GM19372 (cell line): Measurements from ENCODE around the gene BRINP1.

Source experiments
- ATAC-seq: cut with Tn5 transposase; IDR thresholded peaks from one replicate; pipeline ENCODE4 v1.9.1; 2021; ENCODE audit warnings: mild to moderate bottlenecking, low read depth, moderate library complexity; ENCODE audit not compliant: unreplicated experiment

The BRINP1 gene

GRCh38 chr9:119154527-119154926 is 214.7 kb downstream of the BRINP1 start:
- ATAC-seq = no peak

GRCh38 chr9:119153402-119153801 is 215.8 kb downstream of the BRINP1 start:
- no peak for ATAC-seq

- no peak for ATAC-seq
These were observed 220.4 kb downstream of the BRINP1 start for GRCh38 chr9:119148855-119149254.

GRCh38 chr9:119137479-119137878 is 231.8 kb downstream of the BRINP1 start:
- no peak for ATAC-seq

GRCh38 chr9:119126040-119126439 is 243.2 kb downstream of the BRINP1 start:
- ATAC-seq = no peak

GRCh38 chr9:119121899-119122298 is 247.3 kb downstream of the BRINP1 start:
- no peak for ATAC-seq

GRCh38 chr9:119117409-119117808 is 251.8 kb downstream of the BRINP1 start:
- ATAC-seq = no peak
